IPS DF 6.9 (cell line): Measurements from ENCODE around the gene HIVEP1.

ENCODE experiments used
- DNase-seq: peaks from one replicate; pipeline ENCODE4 v3.0.0-alpha.2; 2013; ENCODE audit warnings: low read depth, low spot score
- H3K27ac ChIP-seq: one replicate; pipeline ENCODE4 v1.5.1; 2013; ENCODE audit warnings: low read length, control low read depth
- H3K27me3 ChIP-seq: 2 replicates; pipeline ENCODE4 v1.6.1; 2013; ENCODE audit warnings: mild to moderate bottlenecking, low read length; ENCODE audit not compliant: control insufficient read depth, insufficient read depth
- H3K36me3 ChIP-seq: 2 replicates; pipeline ENCODE4 v1.6.1; 2013; ENCODE audit warnings: low read length; ENCODE audit not compliant: control insufficient read depth, insufficient read depth
- H3K4me1 ChIP-seq: 2 replicates; pipeline ENCODE4 v1.6.1; 2013; ENCODE audit warnings: low read length; ENCODE audit not compliant: control insufficient read depth, insufficient read depth
- H3K4me3 ChIP-seq: 2 replicates; pipeline ENCODE4 v1.5.1; 2013; ENCODE audit warnings: mild to moderate bottlenecking, low read length
- H3K9me3 ChIP-seq: 2 replicates; pipeline ENCODE4 v1.6.1; 2013; ENCODE audit warnings: low read length, inconsistent platforms; ENCODE audit not compliant: control insufficient read depth, insufficient read depth
- WGBS: extraction: QIAGEN DNeasy Blood & Tissue Kit; methylation state at CpG from one replicate; pipeline ENCODE4 v1.1.7; 2013; ENCODE audit warnings: mixed read lengths, missing lambda C conversion rate; ENCODE audit not compliant: insufficient read length, insufficient coverage; 5-methylcytosine and 5-hydroxymethylcytosine counted together

The HIVEP1 gene

DNA sequence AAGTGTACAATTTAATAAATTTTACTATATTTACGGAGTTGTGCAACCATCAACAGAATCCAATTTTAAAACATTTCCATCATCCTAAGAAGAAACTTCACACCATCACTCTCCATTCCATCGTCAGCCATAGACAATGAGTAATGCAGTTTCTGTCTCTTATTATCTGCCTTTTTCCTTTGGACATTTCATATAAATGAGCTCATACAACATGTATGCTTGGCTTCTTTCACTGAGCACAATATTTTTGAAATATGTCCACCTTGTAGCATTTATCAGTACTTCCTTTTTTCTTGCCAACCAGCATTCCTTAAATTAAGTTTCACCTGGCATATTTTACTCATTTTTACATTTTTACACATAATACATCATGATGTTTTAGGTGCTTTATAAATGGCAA lies 22.7 kb upstream of the HIVEP1 start:
- Histone ChIP-seq H3K4me3 (no peak overlapping the region), H3K27me3 (no peaks in the 10 kb centered on the region), H3K36me3 (no peaks in the 10 kb centered on the region), H3K27ac (no peak overlapping the region), H3K9me3 (no peaks in the 10 kb centered on the region), H3K4me1 (no peaks in the 10 kb centered on the region)
- DNase-seq, result no peak
- WGBS, result no CpG with 5 or more reads among the region's 2 CpGs

GRCh38 chr6:11992086-11992485 lies 20.0 kb upstream of the HIVEP1 start:
- no CpG with 5 or more reads among the region's 2 CpGs for WGBS
- no peaks in the 10 kb centered on the region for H3K4me1 ChIP-seq
- H3K9me3 ChIP-seq, result no peaks in the 10 kb centered on the region
- DNase-seq, result no peak
- no peaks in the 10 kb centered on the region for H3K36me3 ChIP-seq
- H3K27me3 ChIP-seq, result no peaks in the 10 kb centered on the region
- H3K4me3 ChIP-seq, result no peak overlapping the region
- H3K27ac ChIP-seq, result no peak overlapping the region

- Histone ChIP-seq H3K27me3 (no peaks in the 10 kb centered on the region), H3K9me3 (no peaks in the 10 kb centered on the region), H3K36me3 (no peaks in the 10 kb centered on the region), H3K4me1 (no peaks in the 10 kb centered on the region), H3K27ac (no peak overlapping the region), H3K4me3 (no peak overlapping the region)
- DNase-seq, result no peak
- WGBS, result no CpG with 5 or more reads among the region's 4 CpGs
Observed at GRCh38 chr6:11994875-11995461, 17.1 kb upstream of the HIVEP1 start.

DNA sequence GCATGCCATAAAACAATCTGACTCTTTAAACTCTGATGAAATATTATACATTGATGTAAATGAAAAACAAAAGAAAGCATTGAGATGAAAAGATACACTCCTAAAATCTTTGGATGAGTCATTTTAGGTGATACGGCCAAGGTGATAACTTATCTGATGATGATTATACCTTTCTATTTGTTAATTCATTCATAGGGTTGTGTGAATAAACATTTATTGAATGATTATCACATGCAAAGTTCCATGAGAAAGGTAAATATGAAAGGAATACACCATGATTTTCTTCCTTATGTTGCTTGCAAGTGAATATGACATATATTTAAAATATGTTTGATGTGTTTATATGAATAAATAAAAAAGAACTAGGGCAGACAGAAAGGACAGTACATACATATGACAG lies 15.4 kb upstream of the HIVEP1 start:
- Histone ChIP-seq H3K4me3 (no peak overlapping the region), H3K4me1 (no peaks in the 10 kb centered on the region), H3K27me3 (no peaks in the 10 kb centered on the region), H3K27ac (no peak overlapping the region), H3K9me3 (no peaks in the 10 kb centered on the region), H3K36me3 (no peaks in the 10 kb centered on the region)
- no peak for DNase-seq
- no CpG with 5 or more reads among the region's 1 CpG for WGBS

GRCh38 chr6:11999246-11999645 lies 12.9 kb upstream of the HIVEP1 start:
- Histone ChIP-seq H3K4me1 (no peaks in the 10 kb centered on the region), H3K36me3 (no peaks in the 10 kb centered on the region), H3K9me3 (no peaks in the 10 kb centered on the region), H3K27ac (no peak overlapping the region), H3K27me3 (no peaks in the 10 kb centered on the region), H3K4me3 (no peak overlapping the region)
- DNase-seq, result no peak
- WGBS, result no CpG with 5 or more reads among the region's 5 CpGs

GRCh38 chr6:12000174-12000573 lies 11.9 kb upstream of the HIVEP1 start:
- DNase-seq, result no peak
- Histone ChIP-seq H3K27ac (no peak overlapping the region), H3K36me3 (no peaks in the 10 kb centered on the region), H3K9me3 (no peaks in the 10 kb centered on the region), H3K4me3 (no peak overlapping the region), H3K27me3 (no peaks in the 10 kb centered on the region), H3K4me1 (no peaks in the 10 kb centered on the region)

DNA sequence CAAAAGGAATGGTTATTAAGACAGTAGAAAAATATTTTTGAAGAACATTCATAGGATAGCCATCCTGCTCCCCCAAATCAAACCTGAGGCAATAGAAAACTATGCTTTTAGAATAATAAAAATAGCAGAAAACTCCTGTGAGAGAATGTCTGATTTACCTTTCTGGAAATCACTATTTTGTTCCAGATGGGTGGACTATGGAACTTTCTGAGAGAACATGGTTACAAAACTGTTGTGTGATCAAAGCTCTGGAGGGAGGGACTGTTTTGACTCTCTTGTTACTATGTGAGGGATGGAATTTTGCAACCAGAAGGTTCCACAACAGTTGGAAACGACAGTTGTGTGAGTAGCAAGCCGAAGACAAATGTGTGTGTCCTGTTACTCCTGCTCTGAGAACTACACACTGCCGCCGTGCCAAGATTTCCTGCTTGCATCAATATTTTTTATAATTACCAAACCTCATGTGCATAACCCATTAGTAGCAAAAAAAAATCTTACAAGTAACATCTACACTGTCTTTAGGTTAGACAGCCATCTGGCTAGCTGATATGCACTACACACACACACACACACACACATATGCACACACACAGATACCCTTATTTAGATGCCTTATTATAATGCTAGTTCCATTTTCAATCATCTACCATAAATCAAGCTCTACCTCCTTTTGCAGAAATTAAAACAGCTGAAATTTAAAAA lies 11.0 kb upstream of the HIVEP1 start:
- no CpG with 5 or more reads among the region's 4 CpGs for WGBS
- DNase-seq, result no peak

GRCh38 chr6:12001706-12002435 lies 10.2 kb upstream of the HIVEP1 start:
- Histone ChIP-seq H3K4me1 (no peaks in the 10 kb centered on the region), H3K36me3 (no peaks in the 10 kb centered on the region), H3K9me3 (no peaks in the 10 kb centered on the region), H3K4me3 (no peak overlapping the region), H3K27ac (no peak overlapping the region), H3K27me3 (no peaks in the 10 kb centered on the region)
- WGBS, result 100% methylated on average over 2 of the region's 6 CpGs
- DNase-seq, result no peak

More for the DNA sequence above, 11.0 kb upstream of the HIVEP1 start:
- Histone ChIP-seq H3K36me3 (no peaks in the 10 kb centered on the region), H3K4me1 (no peaks in the 10 kb centered on the region), H3K27ac (no peak overlapping the region), H3K9me3 (no peaks in the 10 kb centered on the region), H3K27me3 (no peaks in the 10 kb centered on the region), H3K4me3 (no peak overlapping the region)

DNA sequence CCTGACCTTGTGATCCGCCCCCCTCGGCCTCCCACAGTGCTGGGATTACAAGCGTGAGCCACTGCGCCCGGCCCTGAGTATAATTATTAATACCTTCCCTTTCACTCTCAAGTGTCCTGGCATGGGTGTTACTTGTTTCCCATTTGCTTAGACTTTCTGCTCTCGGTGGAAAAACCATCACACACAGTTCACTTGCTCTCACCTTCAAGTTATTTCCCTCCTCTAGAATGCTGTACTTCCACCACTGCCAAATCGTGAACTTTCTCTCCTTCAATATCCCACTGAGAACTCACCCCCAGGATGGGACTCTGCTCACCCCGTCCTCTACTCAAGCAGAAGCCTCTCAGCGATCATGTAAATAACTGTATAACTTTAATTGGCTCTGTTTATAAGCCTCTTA lies 4.6 kb upstream of the HIVEP1 start:
- no peaks in the 10 kb centered on the region for H3K9me3 ChIP-seq
- no peaks in the 10 kb centered on the region for H3K36me3 ChIP-seq
- whole genome bisulfite sequencing, result no CpG with 5 or more reads among the region's 9 CpGs
- no peak overlapping the region for H3K27ac ChIP-seq
- no peak overlapping the region for H3K4me3 ChIP-seq
- H3K27me3 ChIP-seq, result no peaks in the 10 kb centered on the region
- no peaks in the 10 kb centered on the region for H3K4me1 ChIP-seq
- DNase-seq, result no peak

- H3K27ac ChIP-seq, result no peak overlapping the region
- H3K9me3 ChIP-seq, result no peaks in the 10 kb centered on the region
- WGBS, result no CpG with 5 or more reads among the region's 4 CpGs
Observed at GRCh38 chr6:12007887-12008286, 4.2 kb upstream of the HIVEP1 start.

More at GRCh38 chr6:12007887-12008286, 4.2 kb upstream of the HIVEP1 start:
- Histone ChIP-seq H3K27me3 (no peaks in the 10 kb centered on the region), H3K4me3 (no peak overlapping the region; the same call in 1 of the 2 replicates), H3K36me3 (no peaks in the 10 kb centered on the region), H3K4me1 (no peaks in the 10 kb centered on the region)
- no peak for DNase-seq
